HepG2 (cell line): Measurements from ENCODE around the gene GRM4. TPM values are rescaled to one million over a fixed set of nuclear protein-coding genes. Genes with fewer than 3 reads are reported as not detected.

Experiments
- GFI1 ChIP-seq: sonication (generic); formaldehyde crosslinking; IDR thresholded peaks from 2 replicates; pipeline ENCODE4 v1.5.0; 2020; ENCODE audit warnings: missing genetic modification reagents, mild to moderate bottlenecking, borderline replicate concordance
- LBX2 ChIP-seq: sonication (generic); formaldehyde crosslinking; IDR thresholded peaks from 2 replicates; pipeline ENCODE4 v1.5.0; 2020; ENCODE audit warnings: missing genetic modification reagents, mild to moderate bottlenecking, borderline replicate concordance
- ZNF530 ChIP-seq: sonication (generic); formaldehyde crosslinking; IDR thresholded peaks from 2 replicates; pipeline ENCODE4 v1.5.0; 2020; ENCODE audit warnings: low read depth, mild to moderate bottlenecking, missing genetic modification reagents
- ZNF569 ChIP-seq: sonication (generic); formaldehyde crosslinking; IDR thresholded peaks from 2 replicates; pipeline ENCODE4 v1.5.0; 2020; ENCODE audit warnings: mild to moderate bottlenecking, missing genetic modification reagents, moderate library complexity, borderline replicate concordance
- polyA plus RNA-seq, 8 experiments: library from polyadenylated mRNA; depleted of rRNA in 3 of 8; stranded (reverse) in 7 of 8; unstranded in 1 of 8; fragments of >200 nt; fragmentation: Illumina TruSeq in 4 of 8; extraction: Trizol in 4 of 8; gene quantifications; 2 replicates each; pipeline versions ENCODE4 v1.2.1 to v1.2.3, GENCODE V29; 2011 to 2016; ENCODE audit warnings: low read depth in 4 of 8, missing spikeins in 1 of 8, mixed read lengths in 1 of 8; ENCODE audit not compliant: insufficient read depth in 1 of 8
- total RNA-seq, 5 experiments: library from RNA; depleted of rRNA; stranded (reverse); fragments of >200 nt; fragmentation: Illumina TruSeq; extraction: Trizol; gene quantifications; 2 replicates each; pipeline ENCODE4 v1.2.3, GENCODE V29; 2016; ENCODE audit warnings: low read depth in 1 of 5
- TF ChIP-seq, protein P1 (sequence below): sonication (generic); formaldehyde crosslinking; IDR thresholded peaks from one replicate; pipeline ENCODE4 v1.5.1; 2020; ENCODE audit warnings: mild to moderate bottlenecking, missing genetic modification reagents; ENCODE audit errors: not compliant biosample characterization
- TF ChIP-seq, protein P2 (sequence below): sonication (generic); formaldehyde crosslinking; IDR thresholded peaks from 2 replicates; pipeline ENCODE4 v1.4.0; 2020; ENCODE audit warnings: missing genetic modification reagents

GRM4 gene
- total and polyA plus RNA-seq, 2 of the 13 experiments (the other 11 are each of a cell fraction or from before 2014, with no cell fraction given) = not detected

DNA sequence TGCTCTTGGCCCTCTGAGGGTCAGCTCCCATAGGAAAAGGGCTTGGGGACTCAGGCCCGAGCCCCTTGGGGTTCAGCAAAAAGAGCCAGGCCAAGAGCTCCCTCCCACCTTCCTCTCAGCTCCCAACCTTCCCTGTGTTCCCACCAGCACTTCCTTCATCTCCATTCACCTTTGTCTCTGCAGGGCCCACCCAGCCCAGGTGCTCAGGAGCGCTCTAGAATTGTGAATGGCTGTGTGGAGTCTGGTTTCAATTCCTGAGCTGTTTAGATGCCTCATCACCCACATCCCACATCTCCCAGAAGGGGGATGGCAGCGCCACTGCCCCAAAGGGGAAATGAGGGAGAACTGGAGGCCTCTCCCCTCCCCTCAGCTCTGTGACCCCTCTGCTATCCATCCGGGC is 7.7 kb downstream of the GRM4 start (continued):
- TF ChIP-seq, protein P1, sequence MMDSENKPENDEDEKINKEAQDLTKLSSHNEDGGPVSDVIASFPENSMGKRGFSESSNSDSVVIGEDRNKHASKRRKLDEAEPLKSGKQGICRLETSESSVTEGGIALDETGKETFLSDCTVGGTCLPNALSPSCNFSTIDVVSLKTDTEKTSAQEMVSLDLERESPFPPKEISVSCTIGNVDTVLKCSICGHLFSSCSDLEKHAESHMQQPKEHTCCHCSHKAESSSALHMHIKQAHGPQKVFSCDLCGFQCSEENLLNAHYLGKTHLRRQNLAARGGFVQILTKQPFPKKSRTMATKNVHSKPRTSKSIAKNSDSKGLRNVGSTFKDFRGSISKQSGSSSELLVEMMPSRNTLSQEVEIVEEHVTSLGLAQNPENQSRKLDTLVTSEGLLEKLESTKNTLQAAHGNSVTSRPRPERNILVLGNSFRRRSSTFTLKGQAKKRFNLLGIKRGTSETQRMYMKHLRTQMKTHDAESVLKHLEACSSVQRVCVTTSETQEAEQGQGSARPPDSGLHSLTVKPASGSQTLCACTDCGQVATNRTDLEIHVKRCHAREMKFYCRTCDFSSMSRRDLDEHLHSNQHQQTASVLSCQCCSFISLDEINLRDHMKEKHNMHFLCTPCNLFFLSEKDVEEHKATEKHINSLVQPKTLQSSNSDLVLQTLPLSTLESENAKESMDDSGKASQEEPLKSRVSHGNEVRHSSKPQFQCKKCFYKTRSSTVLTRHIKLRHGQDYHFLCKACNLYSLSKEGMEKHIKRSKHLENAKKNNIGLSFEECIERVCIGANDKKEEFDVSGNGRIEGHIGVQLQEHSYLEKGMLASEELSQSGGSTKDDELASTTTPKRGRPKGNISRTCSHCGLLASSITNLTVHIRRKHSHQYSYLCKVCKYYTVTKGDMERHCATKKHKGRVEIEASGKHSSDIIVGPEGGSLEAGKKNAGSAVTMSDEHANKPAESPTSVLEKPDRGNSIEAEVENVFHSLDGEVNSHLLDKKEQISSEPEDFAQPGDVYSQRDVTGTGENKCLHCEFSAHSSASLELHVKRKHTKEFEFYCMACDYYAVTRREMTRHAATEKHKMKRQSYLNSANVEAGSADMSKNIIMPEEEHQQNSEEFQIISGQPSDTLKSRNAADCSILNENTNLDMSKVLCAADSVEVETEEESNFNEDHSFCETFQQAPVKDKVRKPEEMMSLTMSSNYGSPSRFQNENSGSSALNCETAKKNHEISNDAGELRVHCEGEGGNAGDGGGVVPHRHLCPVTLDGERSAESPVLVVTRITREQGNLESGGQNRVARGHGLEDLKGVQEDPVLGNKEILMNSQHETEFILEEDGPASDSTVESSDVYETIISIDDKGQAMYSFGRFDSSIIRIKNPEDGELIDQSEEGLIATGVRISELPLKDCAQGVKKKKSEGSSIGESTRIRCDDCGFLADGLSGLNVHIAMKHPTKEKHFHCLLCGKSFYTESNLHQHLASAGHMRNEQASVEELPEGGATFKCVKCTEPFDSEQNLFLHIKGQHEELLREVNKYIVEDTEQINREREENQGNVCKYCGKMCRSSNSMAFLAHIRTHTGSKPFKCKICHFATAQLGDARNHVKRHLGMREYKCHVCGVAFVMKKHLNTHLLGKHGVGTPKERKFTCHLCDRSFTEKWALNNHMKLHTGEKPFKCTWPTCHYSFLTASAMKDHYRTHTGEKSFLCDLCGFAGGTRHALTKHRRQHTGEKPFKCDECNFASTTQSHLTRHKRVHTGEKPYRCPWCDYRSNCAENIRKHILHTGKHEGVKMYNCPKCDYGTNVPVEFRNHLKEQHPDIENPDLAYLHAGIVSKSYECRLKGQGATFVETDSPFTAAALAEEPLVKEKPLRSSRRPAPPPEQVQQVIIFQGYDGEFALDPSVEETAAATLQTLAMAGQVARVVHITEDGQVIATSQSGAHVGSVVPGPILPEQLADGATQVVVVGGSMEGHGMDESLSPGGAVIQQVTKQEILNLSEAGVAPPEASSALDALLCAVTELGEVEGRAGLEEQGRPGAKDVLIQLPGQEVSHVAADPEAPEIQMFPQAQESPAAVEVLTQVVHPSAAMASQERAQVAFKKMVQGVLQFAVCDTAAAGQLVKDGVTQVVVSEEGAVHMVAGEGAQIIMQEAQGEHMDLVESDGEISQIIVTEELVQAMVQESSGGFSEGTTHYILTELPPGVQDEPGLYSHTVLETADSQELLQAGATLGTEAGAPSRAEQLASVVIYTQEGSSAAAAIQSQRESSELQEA (CRISPR knock-in tag) = no peak
- TF ChIP-seq GFI1 (CRISPR knock-in tag) = no peak
- no peak for TF ChIP-seq ZNF569
- TF ChIP-seq ZNF530 = no peak
- TF ChIP-seq, protein P2, sequence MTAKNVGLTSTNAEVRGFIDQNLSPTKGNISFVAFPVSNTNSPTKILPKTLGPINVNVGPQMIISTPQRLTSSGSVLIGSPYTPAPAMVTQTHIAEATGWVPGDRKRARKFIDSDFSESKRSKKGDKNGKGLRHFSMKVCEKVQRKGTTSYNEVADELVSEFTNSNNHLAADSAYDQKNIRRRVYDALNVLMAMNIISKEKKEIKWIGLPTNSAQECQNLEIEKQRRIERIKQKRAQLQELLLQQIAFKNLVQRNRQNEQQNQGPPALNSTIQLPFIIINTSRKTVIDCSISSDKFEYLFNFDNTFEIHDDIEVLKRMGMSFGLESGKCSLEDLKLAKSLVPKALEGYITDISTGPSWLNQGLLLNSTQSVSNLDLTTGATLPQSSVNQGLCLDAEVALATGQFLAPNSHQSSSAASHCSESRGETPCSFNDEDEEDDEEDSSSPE (CRISPR knock-in tag) = no peak
- TF ChIP-seq LBX2 (CRISPR knock-in tag) = no peak
- TF ChIP-seq, all 625 proteins: peak for 0
